H1 (cell line): Measurements from ENCODE around the gene YWHAE.

ENCODE experiments used
- CEBPB ChIP-seq: IDR thresholded peaks from 2 replicates; pipeline ENCODE4 v1.6.1; 2012; ENCODE audit warnings: low read depth, low read length
- FOSL1 ChIP-seq: IDR thresholded peaks from 2 replicates; pipeline ENCODE4 v1.6.1; 2011; ENCODE audit warnings: mild to moderate bottlenecking, low read depth, low read length, moderate library complexity; ENCODE audit not compliant: insufficient read depth
- HDAC6 ChIP-seq: IDR thresholded peaks from one replicate; pipeline ENCODE4 v1.7.1; 2012; ENCODE audit warnings: low read depth, mild to moderate bottlenecking, inconsistent platforms, low read length, moderate library complexity
- POU5F1 ChIP-seq: IDR thresholded peaks from 2 replicates; pipeline ENCODE4 v1.6.1; 2011; ENCODE audit warnings: low read depth, mild to moderate bottlenecking, low read length, moderate library complexity
- TAF1 ChIP-seq: IDR thresholded peaks from 2 replicates; pipeline ENCODE4 v1.6.1; 2011; ENCODE audit warnings: mild to moderate bottlenecking, low read depth, low read length
- TF ChIP-seq, protein P1 (sequence below), 3 experiments: IDR thresholded peaks; 1 replicate in 2 of 3; 2 replicates in 1 of 3; pipeline versions ENCODE4 v1.5.1 to v1.6.1; 2011; ENCODE audit warnings: low read length in 3 of 3, mild to moderate bottlenecking in 3 of 3, inconsistent platforms in 2 of 3, low read depth in 1 of 3, moderate library complexity in 1 of 3; ENCODE audit not compliant: insufficient read depth in 1 of 3; ENCODE audit errors: control extremely low read depth in 1 of 3

DNA sequence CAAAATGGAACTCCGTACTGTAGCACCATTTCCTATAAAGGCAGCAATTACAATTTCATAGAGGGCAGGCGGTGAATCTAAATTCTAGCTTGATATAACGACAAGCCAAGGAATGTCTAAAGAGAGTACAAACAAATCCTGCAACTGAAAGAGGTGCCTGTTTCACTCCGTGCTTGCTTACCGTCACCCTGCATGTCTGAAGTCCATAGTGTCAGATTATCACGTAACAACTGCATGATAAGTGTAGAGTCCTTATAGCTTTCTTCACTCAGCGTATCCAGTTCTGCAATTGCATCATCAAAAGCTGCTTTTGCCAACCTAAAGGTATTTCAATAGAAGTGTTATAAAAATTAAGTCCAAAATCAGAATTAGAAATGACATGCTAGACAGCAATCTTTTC, 46.0 kb downstream of the YWHAE start:
- TF ChIP-seq POU5F1, result no peak
- TF ChIP-seq TAF1, result no peak
- no peak for TF ChIP-seq FOSL1
- no peak for TF ChIP-seq HDAC6
- TF ChIP-seq, protein P1, sequence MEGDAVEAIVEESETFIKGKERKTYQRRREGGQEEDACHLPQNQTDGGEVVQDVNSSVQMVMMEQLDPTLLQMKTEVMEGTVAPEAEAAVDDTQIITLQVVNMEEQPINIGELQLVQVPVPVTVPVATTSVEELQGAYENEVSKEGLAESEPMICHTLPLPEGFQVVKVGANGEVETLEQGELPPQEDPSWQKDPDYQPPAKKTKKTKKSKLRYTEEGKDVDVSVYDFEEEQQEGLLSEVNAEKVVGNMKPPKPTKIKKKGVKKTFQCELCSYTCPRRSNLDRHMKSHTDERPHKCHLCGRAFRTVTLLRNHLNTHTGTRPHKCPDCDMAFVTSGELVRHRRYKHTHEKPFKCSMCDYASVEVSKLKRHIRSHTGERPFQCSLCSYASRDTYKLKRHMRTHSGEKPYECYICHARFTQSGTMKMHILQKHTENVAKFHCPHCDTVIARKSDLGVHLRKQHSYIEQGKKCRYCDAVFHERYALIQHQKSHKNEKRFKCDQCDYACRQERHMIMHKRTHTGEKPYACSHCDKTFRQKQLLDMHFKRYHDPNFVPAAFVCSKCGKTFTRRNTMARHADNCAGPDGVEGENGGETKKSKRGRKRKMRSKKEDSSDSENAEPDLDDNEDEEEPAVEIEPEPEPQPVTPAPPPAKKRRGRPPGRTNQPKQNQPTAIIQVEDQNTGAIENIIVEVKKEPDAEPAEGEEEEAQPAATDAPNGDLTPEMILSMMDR (IDR thresholded peaks at IDR 0.05; ENCODE audit: control extremely low read depth in 1 of 3, insufficient read depth in 1 of 3, low read depth in 1 of 3, low read length in 3 of 3), result no peak
- no peak for TF ChIP-seq CEBPB
